ENCODE measurements around the gene BIN1.

DNA sequence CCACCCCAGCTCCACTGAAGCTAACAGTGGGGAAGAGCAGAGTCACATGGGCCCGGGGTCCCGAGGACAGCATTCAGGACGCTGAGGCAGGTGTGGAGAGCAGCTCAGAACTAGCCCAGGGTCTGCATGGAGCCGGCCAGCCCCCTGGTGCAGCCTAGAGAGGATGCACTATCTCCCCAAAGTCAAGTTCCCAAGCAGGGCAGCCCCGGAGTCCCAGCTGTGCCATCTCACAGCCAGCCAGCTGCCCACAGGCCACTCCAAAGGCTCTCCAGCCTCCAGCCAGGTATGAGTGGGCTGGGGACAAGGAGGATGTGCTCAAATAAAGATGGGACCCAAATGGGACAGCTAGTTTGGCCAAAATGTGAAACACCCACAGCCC, 41.0 kb downstream of the BIN1 start:
- TF ChIP-seq, protein P1, sequence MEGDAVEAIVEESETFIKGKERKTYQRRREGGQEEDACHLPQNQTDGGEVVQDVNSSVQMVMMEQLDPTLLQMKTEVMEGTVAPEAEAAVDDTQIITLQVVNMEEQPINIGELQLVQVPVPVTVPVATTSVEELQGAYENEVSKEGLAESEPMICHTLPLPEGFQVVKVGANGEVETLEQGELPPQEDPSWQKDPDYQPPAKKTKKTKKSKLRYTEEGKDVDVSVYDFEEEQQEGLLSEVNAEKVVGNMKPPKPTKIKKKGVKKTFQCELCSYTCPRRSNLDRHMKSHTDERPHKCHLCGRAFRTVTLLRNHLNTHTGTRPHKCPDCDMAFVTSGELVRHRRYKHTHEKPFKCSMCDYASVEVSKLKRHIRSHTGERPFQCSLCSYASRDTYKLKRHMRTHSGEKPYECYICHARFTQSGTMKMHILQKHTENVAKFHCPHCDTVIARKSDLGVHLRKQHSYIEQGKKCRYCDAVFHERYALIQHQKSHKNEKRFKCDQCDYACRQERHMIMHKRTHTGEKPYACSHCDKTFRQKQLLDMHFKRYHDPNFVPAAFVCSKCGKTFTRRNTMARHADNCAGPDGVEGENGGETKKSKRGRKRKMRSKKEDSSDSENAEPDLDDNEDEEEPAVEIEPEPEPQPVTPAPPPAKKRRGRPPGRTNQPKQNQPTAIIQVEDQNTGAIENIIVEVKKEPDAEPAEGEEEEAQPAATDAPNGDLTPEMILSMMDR (conservative IDR thresholded peaks at IDR 0.05; ENCODE audit: low read depth, low read length), result no peak
- TF ChIP-seq EZH2 (IDR thresholded peaks at IDR 0.05; ENCODE audit: low read length, unreplicated experiment) (no peak), EZH2phosphoT487 (IDR thresholded peaks at IDR 0.05; ENCODE audit: borderline replicate concordance, low read length) (no peak)
